Esophagus muscularis mucosa (tissue), 3 donors: ENCODE measurements around the gene FAM25G.
"Not testable (repeated sequence)": the region's sequence is repeated elsewhere in the genome, so short reads cannot be mapped to it uniquely, and the experiment has no call there.

Source experiments
- POLR2A ChIP-seq: fragments of 450-650 bp; IDR thresholded peaks from one replicate; pipeline ENCODE4 v1.6.1; 2017; ENCODE audit warnings: antibody characterized with exemption, moderate library complexity, mild to moderate bottlenecking, low read depth
- POLR2AphosphoS5 ChIP-seq, 2 donors: sonication (generic); formaldehyde crosslinking; IDR thresholded peaks; one replicate each; pipeline ENCODE4 v1.6.1; 2017; ENCODE audit warnings: antibody characterized with exemption in 2 of 2
- TF ChIP-seq, protein P1 (sequence below), 3 experiments: fragments of 200-600 bp in 2 of 3; fragments of 450-650 bp in 1 of 3; sonication (generic) in 2 of 3; IDR thresholded peaks; one replicate each; pipeline ENCODE4 v1.5.1; 2017 to 2019; ENCODE audit warnings: antibody characterized with exemption in 3 of 3, mild to moderate bottlenecking in 2 of 3, moderate library complexity in 1 of 3

DNA sequence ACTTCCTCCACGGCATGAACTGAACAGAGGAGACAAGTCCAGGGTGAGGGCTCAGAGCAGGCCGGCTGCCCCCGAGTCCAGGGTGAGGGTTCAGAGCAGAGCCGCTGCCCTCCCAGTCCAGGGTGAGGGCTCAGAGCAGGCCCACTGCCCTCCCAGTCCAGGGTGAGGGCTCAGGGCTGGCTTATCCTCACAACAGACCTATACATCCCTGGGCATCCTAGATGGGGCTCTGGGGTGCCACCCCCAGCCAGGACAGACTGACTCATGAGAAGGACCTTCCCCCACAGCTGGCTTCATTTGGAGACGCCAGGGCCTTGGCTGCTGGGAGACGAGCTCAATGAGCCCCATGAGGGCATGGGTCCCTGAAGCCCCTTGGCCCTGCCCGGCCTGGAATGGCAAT is 1.9 kb downstream of the FAM25G start:
- TF ChIP-seq, protein P1, sequence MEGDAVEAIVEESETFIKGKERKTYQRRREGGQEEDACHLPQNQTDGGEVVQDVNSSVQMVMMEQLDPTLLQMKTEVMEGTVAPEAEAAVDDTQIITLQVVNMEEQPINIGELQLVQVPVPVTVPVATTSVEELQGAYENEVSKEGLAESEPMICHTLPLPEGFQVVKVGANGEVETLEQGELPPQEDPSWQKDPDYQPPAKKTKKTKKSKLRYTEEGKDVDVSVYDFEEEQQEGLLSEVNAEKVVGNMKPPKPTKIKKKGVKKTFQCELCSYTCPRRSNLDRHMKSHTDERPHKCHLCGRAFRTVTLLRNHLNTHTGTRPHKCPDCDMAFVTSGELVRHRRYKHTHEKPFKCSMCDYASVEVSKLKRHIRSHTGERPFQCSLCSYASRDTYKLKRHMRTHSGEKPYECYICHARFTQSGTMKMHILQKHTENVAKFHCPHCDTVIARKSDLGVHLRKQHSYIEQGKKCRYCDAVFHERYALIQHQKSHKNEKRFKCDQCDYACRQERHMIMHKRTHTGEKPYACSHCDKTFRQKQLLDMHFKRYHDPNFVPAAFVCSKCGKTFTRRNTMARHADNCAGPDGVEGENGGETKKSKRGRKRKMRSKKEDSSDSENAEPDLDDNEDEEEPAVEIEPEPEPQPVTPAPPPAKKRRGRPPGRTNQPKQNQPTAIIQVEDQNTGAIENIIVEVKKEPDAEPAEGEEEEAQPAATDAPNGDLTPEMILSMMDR (IDR thresholded peaks at IDR 0.05), result not testable (repeated sequence)
- TF ChIP-seq POLR2AphosphoS5 (IDR thresholded peaks at IDR 0.05); POLR2A: not testable (repeated sequence)
